Putamen (tissue), 1 donor: ENCODE results near the gene AP1AR.

ENCODE experiments used
- DNase-seq: peaks from one replicate; pipeline ENCODE4 v3.0.0-alpha.2; 2016; ENCODE audit warnings: low spot score

Gene AP1AR

GRCh38 chr4:112312610-112313239 is 81.1 kb downstream of the AP1AR start:
- no peak for DNase-seq

GRCh38 chr4:112315446-112315845 is 83.9 kb downstream of the AP1AR start:
- DNase-seq, result no peak

- no peak for DNase-seq
These were observed 84.8 kb downstream of the AP1AR start for GRCh38 chr4:112316360-112316759.

- DNase-seq, result no peak
These were observed 86.9 kb downstream of the AP1AR start for GRCh38 chr4:112318239-112319142.
